ENCODE data around the gene CCDC24. TPM values are rescaled to one million over a fixed set of nuclear protein-coding genes. Genes with fewer than 3 reads are reported as not detected.
A peak's percentile ranks its signal among the peaks of the same experiment; 100 is the strongest.

CCDC24 gene
- total and polyA plus RNA-seq, 4 donors, result 0.92 to 4.2 (median 2.3) TPM

- H3K9me3 ChIP-seq (ENCODE audit: control insufficient read depth in 4 of 4, low read length in 3 of 4), result no peaks in the 10 kb centered on the region
- WGBS, result 75% methylated on average over 13 of the region's 13 CpGs
- H3K36me3 ChIP-seq (ENCODE audit: control insufficient read depth in 4 of 4, insufficient read depth in 3 of 4, low read depth in 1 of 4, low read length in 3 of 4), result peaks cover 0 to 15% (median 8%) of the 10 kb centered on the region in 4 donors
- no peak for DNase-seq (ENCODE audit: low spot score)
- no peaks in the 10 kb centered on the region for H3K27me3 ChIP-seq (ENCODE audit: control insufficient read depth in 4 of 4, insufficient read depth in 4 of 4, low read length in 3 of 4)
- peak overlapping the region; percentile 39 to 75 (median 45) for H3K4me3 ChIP-seq (ENCODE audit: low read depth in 1 of 3, low read length in 3 of 3)
- peak overlapping the region; percentile 38 to 48 for H3K27ac ChIP-seq (ENCODE audit: low read depth in 1 of 2, low read length in 2 of 2)
- TF ChIP-seq, protein P1, sequence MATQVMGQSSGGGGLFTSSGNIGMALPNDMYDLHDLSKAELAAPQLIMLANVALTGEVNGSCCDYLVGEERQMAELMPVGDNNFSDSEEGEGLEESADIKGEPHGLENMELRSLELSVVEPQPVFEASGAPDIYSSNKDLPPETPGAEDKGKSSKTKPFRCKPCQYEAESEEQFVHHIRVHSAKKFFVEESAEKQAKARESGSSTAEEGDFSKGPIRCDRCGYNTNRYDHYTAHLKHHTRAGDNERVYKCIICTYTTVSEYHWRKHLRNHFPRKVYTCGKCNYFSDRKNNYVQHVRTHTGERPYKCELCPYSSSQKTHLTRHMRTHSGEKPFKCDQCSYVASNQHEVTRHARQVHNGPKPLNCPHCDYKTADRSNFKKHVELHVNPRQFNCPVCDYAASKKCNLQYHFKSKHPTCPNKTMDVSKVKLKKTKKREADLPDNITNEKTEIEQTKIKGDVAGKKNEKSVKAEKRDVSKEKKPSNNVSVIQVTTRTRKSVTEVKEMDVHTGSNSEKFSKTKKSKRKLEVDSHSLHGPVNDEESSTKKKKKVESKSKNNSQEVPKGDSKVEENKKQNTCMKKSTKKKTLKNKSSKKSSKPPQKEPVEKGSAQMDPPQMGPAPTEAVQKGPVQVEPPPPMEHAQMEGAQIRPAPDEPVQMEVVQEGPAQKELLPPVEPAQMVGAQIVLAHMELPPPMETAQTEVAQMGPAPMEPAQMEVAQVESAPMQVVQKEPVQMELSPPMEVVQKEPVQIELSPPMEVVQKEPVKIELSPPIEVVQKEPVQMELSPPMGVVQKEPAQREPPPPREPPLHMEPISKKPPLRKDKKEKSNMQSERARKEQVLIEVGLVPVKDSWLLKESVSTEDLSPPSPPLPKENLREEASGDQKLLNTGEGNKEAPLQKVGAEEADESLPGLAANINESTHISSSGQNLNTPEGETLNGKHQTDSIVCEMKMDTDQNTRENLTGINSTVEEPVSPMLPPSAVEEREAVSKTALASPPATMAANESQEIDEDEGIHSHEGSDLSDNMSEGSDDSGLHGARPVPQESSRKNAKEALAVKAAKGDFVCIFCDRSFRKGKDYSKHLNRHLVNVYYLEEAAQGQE (IDR thresholded peaks at IDR 0.05), result no peak
- peaks cover 7 to 45% (median 35%) of the 10 kb centered on the region in 4 donors for H3K4me1 ChIP-seq (ENCODE audit: control insufficient read depth in 4 of 4, insufficient read depth in 4 of 4, low read length in 3 of 4)
- peak overlapping the region in 1 of 2 donors; percentile 30 for H3K9ac ChIP-seq (ENCODE audit: low read depth in 1 of 2, low read length in 2 of 2)
Observed at GRCh38 chr1:43980255-43981134, 10.9 kb upstream of the CCDC24 start.

DNA sequence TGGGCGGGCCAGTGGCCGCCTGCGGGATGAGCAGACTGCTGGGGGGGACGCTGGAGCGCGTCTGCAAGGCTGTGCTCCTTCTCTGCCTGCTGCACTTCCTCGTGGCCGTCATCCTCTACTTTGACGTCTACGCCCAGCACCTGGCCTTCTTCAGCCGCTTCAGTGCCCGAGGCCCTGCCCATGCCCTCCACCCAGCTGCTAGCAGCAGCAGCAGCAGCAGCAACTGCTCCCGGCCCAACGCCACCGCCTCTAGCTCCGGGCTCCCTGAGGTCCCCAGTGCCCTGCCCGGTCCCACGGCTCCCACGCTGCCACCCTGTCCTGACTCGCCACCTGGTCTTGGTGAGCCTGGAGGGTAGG, 10.3 kb upstream of the CCDC24 start:
- Histone ChIP-seq H3K4me1 (ENCODE audit: control insufficient read depth in 4 of 4, insufficient read depth in 4 of 4, low read length in 3 of 4) (peaks cover 7 to 39% (median 29%) of the 10 kb centered on the region in 4 donors), H3K9me3 (ENCODE audit: control insufficient read depth in 4 of 4, low read length in 3 of 4) (no peaks in the 10 kb centered on the region), H3K4me3 (ENCODE audit: low read depth in 1 of 3, low read length in 3 of 3) (no peak overlapping the region), H3K27ac (ENCODE audit: low read depth in 1 of 2, low read length in 2 of 2) (no peak overlapping the region), H3K27me3 (ENCODE audit: control insufficient read depth in 4 of 4, insufficient read depth in 4 of 4, low read length in 3 of 4) (no peaks in the 10 kb centered on the region), H3K36me3 (ENCODE audit: control insufficient read depth in 4 of 4, insufficient read depth in 3 of 4, low read depth in 1 of 4, low read length in 3 of 4) (peaks cover 0 to 17% (median 8%) of the 10 kb centered on the region in 4 donors), H3K9ac (ENCODE audit: low read depth in 1 of 2, low read length in 2 of 2) (no peak overlapping the region)
- 85% methylated on average over 20 of the region's 20 CpGs for WGBS
- TF ChIP-seq YY1 (IDR thresholded peaks at IDR 0.05), result no peak
- TF ChIP-seq FOXA2 (IDR thresholded peaks at IDR 0.05), result no peak
- TF ChIP-seq SP1 (IDR thresholded peaks at IDR 0.05), result no peak
- no peak for TF ChIP-seq GABPA (IDR thresholded peaks at IDR 0.05 in 1 of 2, conservative IDR thresholded peaks at IDR 0.05 in 1 of 2)
- no peak for TF ChIP-seq JUND (IDR thresholded peaks at IDR 0.05)
- TF ChIP-seq FOXA1 (IDR thresholded peaks at IDR 0.05), result no peak
- no peak for TF ChIP-seq RAD21 (IDR thresholded peaks at IDR 0.05)
- no peak for TF ChIP-seq NR2F2 (IDR thresholded peaks at IDR 0.05)
- TF ChIP-seq, protein P1 (IDR thresholded peaks at IDR 0.05), result no peak
- TF ChIP-seq HNF4A (conservative IDR thresholded peaks at IDR 0.05), result no peak
- TF ChIP-seq TAF1 (conservative IDR thresholded peaks at IDR 0.05), result no peak
- DNase-seq (ENCODE audit: low spot score), result no peak
